BLaER1 (cell line): ENCODE data around the gene PPY.
"Not testable (repeated sequence)": the region's sequence is repeated elsewhere in the genome, so short reads cannot be mapped to it uniquely, and the experiment has no call there.

Source experiments
- H3K27ac ChIP-seq: shearing (Covaris generic); formaldehyde crosslinking; 2 replicates; pipeline ENCODE4 v1.8.1; 2022
- H3K27me3 ChIP-seq: shearing (Covaris generic); formaldehyde crosslinking; 2 replicates; pipeline ENCODE4 v1.8.1; 2022
- H3K36me3 ChIP-seq: shearing (Covaris generic); formaldehyde crosslinking; 2 replicates; pipeline ENCODE4 v1.8.1; 2022
- H3K4me1 ChIP-seq: shearing (Covaris generic); formaldehyde crosslinking; 2 replicates; pipeline ENCODE4 v1.8.1; 2022
- H3K4me2 ChIP-seq: shearing (Covaris generic); formaldehyde crosslinking; 2 replicates; pipeline ENCODE4 v1.8.1; 2022
- H3K4me3 ChIP-seq: shearing (Covaris generic); formaldehyde crosslinking; 2 replicates; pipeline ENCODE4 v1.8.1; 2022
- H3K9ac ChIP-seq: shearing (Covaris generic); formaldehyde crosslinking; 2 replicates; pipeline ENCODE4 v1.8.1; 2022
- H3K9me3 ChIP-seq: shearing (Covaris generic); formaldehyde crosslinking; 2 replicates; pipeline ENCODE4 v1.8.1; 2022
- H4K20me1 ChIP-seq: shearing (Covaris generic); formaldehyde crosslinking; 2 replicates; pipeline ENCODE4 v1.8.1; 2022
- Cebpa-rat ChIP-seq: shearing (Covaris generic); IDR thresholded peaks from 2 replicates; pipeline ENCODE4 v1.8.1; 2022

PPY gene

DNA sequence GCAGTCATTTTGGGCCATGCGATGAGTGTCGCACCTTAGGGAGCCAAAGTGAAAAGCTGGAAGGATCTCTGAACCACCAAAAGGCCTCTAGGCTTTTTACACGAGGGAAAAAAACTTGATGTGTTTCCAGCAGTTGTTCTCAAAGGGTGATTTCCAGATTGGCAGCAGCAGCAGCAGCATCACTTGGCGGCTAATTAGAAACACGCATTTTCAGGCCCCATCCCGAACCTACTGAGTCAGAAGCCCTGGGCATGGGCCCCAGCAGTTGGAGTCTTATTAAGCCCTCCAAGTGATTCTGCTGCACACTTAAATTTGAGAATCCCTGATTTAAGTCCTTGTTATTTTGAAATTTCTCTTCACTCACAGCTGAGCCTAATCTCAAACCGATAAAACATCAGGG, 36.7 kb upstream of the PPY start:
- H4K20me1 ChIP-seq, result no peaks in the 10 kb centered on the region
- no peaks in the 10 kb centered on the region for H3K9me3 ChIP-seq
- TF ChIP-seq Cebpa-rat, result no peak
- H3K4me2 ChIP-seq, result no peak overlapping the region
- no peak overlapping the region for H3K9ac ChIP-seq
- H3K27ac ChIP-seq, result no peak overlapping the region
- H3K4me1 ChIP-seq, result 0 out of 2 replicates have a peak, but pooled peaks cover 8% of the 10 kb centered on the region
- no peaks in the 10 kb centered on the region for H3K36me3 ChIP-seq
- no peak overlapping the region for H3K4me3 ChIP-seq
- peaks cover 20% of the 10 kb centered on the region for H3K27me3 ChIP-seq

DNA sequence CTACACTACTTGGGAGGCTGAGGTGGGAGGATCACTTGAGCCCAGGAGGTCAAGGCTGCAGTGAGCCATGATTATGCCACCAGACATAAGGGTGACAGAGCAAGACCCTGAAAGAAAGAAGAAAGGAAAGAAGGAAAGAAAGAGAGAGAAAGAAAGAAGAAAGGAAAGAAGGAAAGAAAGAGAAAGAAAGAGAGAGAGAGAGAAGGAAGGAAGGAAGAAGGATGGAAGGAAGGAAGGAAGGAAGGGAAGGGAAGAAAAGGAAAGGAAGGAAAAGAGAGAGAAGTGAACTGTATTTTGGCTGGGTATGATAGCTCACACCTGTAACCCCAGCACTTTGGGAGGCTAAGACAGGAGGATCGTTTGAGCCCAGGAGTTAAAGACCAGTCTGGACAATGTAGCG, 35.8 kb upstream of the PPY start:
- H3K4me3 ChIP-seq, result no peak overlapping the region
- H3K27ac ChIP-seq, result no peak overlapping the region
- no peaks in the 10 kb centered on the region for H3K4me1 ChIP-seq
- no peaks in the 10 kb centered on the region for H3K9me3 ChIP-seq
- H3K27me3 ChIP-seq, result peaks cover 11% of the 10 kb centered on the region
- H3K9ac ChIP-seq, result no peak overlapping the region
- H3K36me3 ChIP-seq, result no peaks in the 10 kb centered on the region
- no peak overlapping the region for H3K4me2 ChIP-seq
- TF ChIP-seq Cebpa-rat, result no peak
- no peaks in the 10 kb centered on the region for H4K20me1 ChIP-seq

DNA sequence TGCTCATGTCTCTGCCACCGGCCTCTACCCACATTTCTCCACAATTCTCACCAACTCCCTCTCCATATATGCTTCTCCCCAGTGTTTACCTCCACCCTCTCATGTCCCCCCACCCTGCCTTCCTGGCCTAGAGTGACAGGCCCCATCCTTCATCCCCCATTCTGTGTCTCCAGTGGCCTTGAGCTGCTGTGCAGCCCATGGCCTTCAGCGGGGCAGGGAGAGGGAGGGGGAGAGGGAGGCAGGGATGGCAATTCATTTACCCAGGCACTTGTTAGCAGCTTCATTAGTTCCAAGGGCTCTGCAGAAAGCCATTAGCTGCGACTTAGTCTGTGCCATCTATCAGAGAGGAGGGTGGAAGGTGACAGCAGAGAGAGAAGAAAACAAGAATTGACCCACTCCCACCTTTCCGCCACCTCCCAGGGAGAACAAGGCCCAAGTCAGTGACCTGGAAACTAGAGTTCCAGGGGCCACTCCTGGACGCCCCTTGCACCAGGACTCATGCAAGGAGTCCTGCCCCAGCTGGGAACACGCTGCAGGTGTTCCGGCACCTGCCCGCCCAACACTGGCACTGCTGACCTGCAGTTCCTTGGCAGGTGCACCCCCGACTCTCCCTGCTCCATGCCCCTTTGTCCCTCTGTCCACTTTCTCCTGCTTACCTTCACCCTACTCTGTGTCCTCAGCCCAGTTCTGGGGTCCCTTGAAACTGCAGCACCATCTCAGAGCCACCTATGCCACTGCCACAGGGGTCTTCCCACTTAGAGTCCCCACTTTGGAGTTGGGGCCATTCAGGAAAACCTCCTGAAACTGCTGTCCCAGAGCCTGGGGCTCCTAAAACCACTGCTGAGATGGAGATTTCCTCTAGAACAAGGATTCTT, 34.9 kb upstream of the PPY start:
- Histone ChIP-seq H3K9me3 (no peaks in the 10 kb centered on the region), H3K36me3 (no peaks in the 10 kb centered on the region), H3K27ac (no peak overlapping the region), H4K20me1 (no peaks in the 10 kb centered on the region), H3K4me1 (no peaks in the 10 kb centered on the region), H3K4me3 (no peak overlapping the region), H3K4me2 (no peak overlapping the region), H3K27me3 (peaks cover 2% of the 10 kb centered on the region; the same call in 1 of the 2 replicates), H3K9ac (no peak overlapping the region)
- TF ChIP-seq Cebpa-rat, result no peak

DNA sequence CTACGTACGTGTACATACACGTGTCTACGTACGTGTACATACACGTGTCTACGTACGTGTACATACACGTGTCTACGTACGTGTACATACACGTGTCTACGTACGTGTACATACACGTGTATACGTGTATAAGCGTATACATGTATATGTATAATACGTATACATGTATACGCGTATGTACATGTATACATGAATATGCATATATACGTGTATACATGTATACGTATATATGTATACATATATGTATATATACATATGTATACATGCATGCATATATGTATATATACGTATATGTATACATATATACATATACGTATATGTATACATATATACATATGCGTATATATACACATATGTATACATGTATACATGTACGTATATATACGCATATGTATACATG, 33.6 kb upstream of the PPY start:
- no peaks in the 10 kb centered on the region for H3K4me1 ChIP-seq
- H3K27me3 ChIP-seq, result no peaks in the 10 kb centered on the region
- no peak overlapping the region for H3K27ac ChIP-seq
- no peaks in the 10 kb centered on the region for H4K20me1 ChIP-seq
- H3K9me3 ChIP-seq, result no peaks in the 10 kb centered on the region
- no peak for TF ChIP-seq Cebpa-rat
- no peak overlapping the region for H3K4me3 ChIP-seq
- no peaks in the 10 kb centered on the region for H3K36me3 ChIP-seq
- H3K9ac ChIP-seq, result no peak overlapping the region
- H3K4me2 ChIP-seq, result no peak overlapping the region

DNA sequence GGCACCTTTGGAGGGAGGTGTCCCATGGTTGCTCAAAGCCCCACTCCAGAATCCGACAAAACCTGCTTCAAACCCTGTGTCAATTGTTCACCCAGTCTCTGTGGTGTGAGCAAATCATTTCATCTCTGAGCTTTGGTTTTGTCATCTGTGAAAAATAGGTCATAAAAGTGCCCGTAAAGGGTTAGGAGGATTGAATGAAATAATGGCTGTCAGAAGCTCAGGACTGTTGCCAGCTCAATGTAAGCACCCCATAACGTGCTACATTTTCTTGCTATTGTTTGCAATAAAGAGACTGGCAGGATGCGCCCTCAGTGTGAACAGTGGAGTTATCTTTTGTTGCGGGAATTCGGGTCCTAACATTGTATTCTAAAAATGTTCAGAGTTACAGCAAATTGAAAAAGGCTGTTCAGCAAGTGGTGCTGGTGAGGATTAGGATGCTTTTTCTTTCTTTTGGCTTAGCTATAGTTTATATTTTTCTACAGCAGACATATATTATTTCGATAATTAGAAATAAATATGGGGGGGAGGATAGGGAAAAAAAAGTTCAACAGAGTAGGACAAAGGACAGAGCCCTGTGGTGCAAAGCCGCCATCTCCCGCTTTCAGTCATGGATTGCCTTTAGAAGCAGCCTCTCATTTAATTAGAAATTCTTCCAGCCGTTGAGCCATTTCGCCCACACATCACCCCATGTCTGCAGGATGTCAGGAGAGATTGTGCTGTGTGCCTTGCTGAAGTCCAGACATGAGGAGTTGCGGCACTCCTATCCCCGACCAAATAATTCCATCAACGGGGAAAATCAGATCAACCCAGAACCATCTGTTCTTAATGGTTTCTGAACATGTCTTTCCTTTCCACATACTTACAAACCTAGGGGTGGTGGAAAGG, 32.3 kb upstream of the PPY start:
- no peak overlapping the region for H3K9ac ChIP-seq
- H4K20me1 ChIP-seq, result no peaks in the 10 kb centered on the region
- no peak overlapping the region for H3K4me2 ChIP-seq
- H3K27me3 ChIP-seq, result no peaks in the 10 kb centered on the region
- no peak for TF ChIP-seq Cebpa-rat
- no peaks in the 10 kb centered on the region for H3K4me1 ChIP-seq
- H3K27ac ChIP-seq, result no peak overlapping the region
- H3K9me3 ChIP-seq, result no peaks in the 10 kb centered on the region
- no peak overlapping the region for H3K4me3 ChIP-seq
- no peaks in the 10 kb centered on the region for H3K36me3 ChIP-seq

DNA sequence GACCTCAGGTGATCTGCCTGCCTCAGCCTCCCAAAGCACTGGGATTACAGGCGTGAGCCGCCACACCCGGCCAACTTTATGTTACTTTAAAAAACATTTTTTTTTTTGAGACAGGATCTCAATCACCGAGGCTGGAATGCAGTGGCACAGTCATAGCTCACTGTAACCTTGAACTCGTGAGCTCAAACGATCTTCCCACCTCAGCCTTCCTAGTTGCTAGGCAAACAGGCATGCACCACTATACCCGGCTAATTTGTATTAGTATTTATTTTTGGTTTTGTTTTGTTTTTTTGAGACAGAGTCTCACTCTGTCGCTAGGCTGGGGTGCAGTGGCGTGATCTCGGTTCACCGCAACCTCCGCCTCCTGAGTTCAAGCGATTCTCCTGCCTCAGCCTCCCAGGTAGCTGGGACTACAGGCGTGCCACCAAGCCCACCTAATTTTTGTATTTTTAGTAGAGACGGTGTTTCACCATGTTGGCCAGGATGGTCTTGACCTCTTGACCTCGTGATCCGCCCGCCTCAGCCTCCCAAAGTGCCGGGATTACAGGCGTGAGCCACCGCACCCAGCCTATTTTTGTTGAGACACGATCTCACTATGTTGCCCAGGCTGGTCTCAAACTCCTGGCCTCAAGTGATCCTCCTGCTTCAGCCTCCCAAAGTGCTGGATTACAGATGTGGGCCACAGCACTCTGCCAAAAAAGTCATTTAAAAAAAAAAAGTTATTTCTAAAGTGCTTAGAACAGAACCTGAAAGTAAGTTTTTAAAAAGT, 30.4 kb upstream of the PPY start:
- H3K36me3 ChIP-seq, H3K4me1 ChIP-seq, H3K4me2 ChIP-seq, H3K27me3 ChIP-seq, H3K9ac ChIP-seq, H3K4me3 ChIP-seq, H3K27ac ChIP-seq, H4K20me1 ChIP-seq, H3K9me3 ChIP-seq: not testable (repeated sequence)

DNA sequence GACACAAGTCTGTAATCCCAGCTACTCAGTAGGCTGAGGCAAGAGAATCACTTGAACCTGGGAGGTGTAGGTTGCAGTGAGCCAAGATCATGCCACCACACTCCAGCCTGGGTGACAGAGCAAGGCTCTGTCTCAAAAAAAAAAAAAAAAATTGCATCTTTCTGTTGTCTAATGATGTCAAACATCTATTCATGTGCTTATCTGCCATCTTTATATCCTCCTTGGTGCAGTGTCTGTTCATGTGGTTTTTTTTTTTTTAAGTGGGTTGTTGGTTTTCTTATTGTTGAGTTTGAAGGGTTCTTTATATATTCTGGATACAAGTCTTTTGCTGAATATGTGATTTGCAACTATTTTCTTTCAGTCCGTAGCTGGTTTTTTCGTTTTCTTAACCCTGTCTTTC, 29.2 kb upstream of the PPY start:
- H3K9ac ChIP-seq, H4K20me1 ChIP-seq, H3K4me3 ChIP-seq, H3K27ac ChIP-seq, H3K9me3 ChIP-seq, H3K4me1 ChIP-seq, H3K4me2 ChIP-seq, H3K27me3 ChIP-seq, H3K36me3 ChIP-seq: not testable (repeated sequence)

DNA sequence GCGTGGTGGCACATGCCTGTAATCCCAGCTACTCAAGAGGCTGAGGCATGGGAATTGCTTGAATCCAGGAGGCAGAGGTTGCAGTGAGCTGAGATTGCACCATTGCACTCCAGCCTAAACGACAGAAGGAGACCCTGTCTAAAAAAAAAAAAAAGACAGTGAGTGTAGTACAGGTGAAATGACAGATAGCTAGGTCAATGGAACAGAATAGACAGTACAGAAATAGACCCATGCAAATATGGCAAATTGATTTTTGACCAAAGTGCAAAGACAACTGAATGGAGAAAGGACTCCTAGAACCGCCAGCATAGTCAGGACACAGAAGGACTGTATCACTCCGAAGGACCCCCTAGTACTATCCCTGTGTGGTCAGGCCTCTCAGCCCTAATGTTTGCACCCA, 28.1 kb upstream of the PPY start:
- Histone ChIP-seq H4K20me1 (no peaks in the 10 kb centered on the region), H3K4me3 (no peak overlapping the region), H3K9me3 (no peaks in the 10 kb centered on the region), H3K9ac (no peak overlapping the region), H3K4me2 (no peak overlapping the region), H3K4me1 (no peaks in the 10 kb centered on the region), H3K27me3 (no peaks in the 10 kb centered on the region), H3K36me3 (no peaks in the 10 kb centered on the region), H3K27ac (no peak overlapping the region)
- TF ChIP-seq Cebpa-rat, result no peak

DNA sequence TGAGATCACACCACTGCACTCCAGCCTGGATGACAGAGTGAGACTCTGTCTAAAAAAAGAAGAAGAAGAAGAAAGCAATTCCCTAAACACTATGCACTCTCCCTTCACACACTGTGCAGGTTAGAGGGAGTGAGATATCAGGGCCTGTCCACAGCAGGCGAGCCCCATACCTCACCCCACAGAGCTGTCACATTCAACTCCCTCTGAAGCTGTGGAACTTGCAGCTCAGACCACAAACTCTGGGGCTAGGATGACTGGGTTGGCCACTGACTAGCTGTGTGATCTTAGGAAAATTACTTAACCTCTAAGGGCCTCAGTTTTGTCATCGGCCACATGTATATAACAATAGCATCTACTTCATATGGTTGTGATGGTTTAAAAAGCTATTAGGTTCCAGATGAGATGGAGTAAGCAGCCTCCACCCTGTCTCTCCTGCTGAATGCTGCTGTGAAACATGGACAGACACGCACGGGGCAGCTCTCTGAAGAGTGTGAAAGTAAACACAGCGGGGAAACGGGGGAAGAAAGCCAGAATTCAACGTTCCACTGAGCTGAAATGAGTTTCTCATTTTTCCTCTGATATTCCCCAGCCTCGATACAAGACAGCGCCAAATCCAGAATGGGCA, 25.1 kb upstream of the PPY start:
- H3K4me1 ChIP-seq, result no peaks in the 10 kb centered on the region
- no peaks in the 10 kb centered on the region for H4K20me1 ChIP-seq
- no peak overlapping the region for H3K4me3 ChIP-seq
- no peak for TF ChIP-seq Cebpa-rat
- H3K36me3 ChIP-seq, result no peaks in the 10 kb centered on the region
- no peak overlapping the region for H3K27ac ChIP-seq
- no peak overlapping the region for H3K9ac ChIP-seq
- no peak overlapping the region for H3K4me2 ChIP-seq
- no peaks in the 10 kb centered on the region for H3K9me3 ChIP-seq
- no peaks in the 10 kb centered on the region for H3K27me3 ChIP-seq
